Measurements from ENCODE around the gene CFAP92. TPM values are rescaled to one million over a fixed set of nuclear protein-coding genes. Genes with fewer than 3 reads are reported as not detected.

The CFAP92 gene
- total RNA-seq, result 0.40 and 1.3 TPM in 2 replicates

GRCh38 chr3:128993461-128994172 is at the start of gene CFAP92:
Gene CFAP92 (minus strand): TSS chr3:128994076. CDS start chr3:128993304, 772 bp downstream.

GRCh38 chr3:129001101-129001805 is 7.4 kb upstream of the CFAP92 start, which contains the start of gene EFCC1:
Gene EFCC1 (plus strand): TSS chr3:129001304. CDS start chr3:129001629, 325 bp downstream.

GRCh38 chr3:128879125-128879969 is 114.5 kb downstream of the CFAP92 start, which contains the start of gene ACAD9:
Gene ACAD9 (plus strand): TSS chr3:128879620. CDS start chr3:128879692, 72 bp downstream.

Other genes with a start within 250 kb of the CFAP92 start
- 21.2 and 33.7 TPM in 2 replicates for gene ACAD9, start 114.5 kb downstream of the CFAP92 start, total RNA-seq
- gene EFCC1, start 7.2 kb upstream of the CFAP92 start, total RNA-seq, result 0.65 and 10.5 TPM in 2 replicates
- not detected in 2 replicates for gene GP9, start 66.7 kb upstream of the CFAP92 start, total RNA-seq
- 17.6 and 24.9 TPM in 2 replicates for gene RAB43, start 127.7 kb upstream of the CFAP92 start, total RNA-seq
- 24.4 and 27.5 TPM in 2 replicates for gene ISY1, start 167.0 kb upstream of the CFAP92 start, total RNA-seq
- 251 and 330 TPM in 2 replicates for gene CNBP, start 189.8 kb upstream of the CFAP92 start, total RNA-seq